OCI-LY3 (cell line): Measurements from ENCODE around the gene THBS1.

Experiments
- CTCF ChIP-seq: fragments of 200-600, 300-600 bp; sonication (generic); IDR thresholded peaks from 2 replicates; pipeline ENCODE4 v1.5.1; 2014; ENCODE audit warnings: antibody characterized with exemption, low read length, low read depth
- EZH2phosphoT487 ChIP-seq: fragments of 200-600 bp; shearing (Covaris generic); IDR thresholded peaks from 2 replicates; pipeline ENCODE4 v1.6.1; 2018; ENCODE audit warnings: antibody characterized with exemption, mixed run types, low read depth

DNA sequence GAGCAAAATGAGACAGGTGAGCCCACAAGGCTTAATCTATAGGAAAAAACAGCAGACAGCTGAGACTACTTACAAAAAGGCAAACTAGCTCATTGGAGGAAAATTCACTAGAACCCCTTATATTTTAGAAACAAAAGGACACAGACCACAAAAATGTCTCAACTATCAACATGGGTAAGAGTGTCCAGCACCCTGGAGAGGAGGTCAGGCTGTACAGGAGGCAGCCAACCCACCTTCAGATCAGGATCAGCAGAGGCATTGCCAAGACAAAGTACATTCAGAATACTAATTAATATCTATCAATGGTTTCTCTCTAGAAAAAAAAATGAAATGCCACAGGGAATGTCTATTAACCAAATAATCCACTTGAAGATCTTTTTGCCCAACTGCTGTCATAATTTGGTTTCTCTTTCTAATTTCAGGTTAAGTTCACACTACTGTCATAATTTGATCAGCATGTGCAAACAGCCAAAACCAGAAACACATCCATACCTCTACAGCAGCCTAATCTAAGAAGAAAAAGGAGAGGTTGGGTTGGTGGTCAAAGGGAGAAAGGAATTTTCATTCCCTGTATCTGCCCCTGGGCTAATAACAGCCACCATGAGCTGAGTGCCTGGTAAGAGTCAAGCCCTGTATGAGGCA, 26.0 kb upstream of the THBS1 start:
- no peak for TF ChIP-seq CTCF
- no peak for TF ChIP-seq EZH2phosphoT487
